Erythroblast (primary cell): ENCODE results near the gene TMEM88.
A peak's percentile ranks its signal among the peaks of the same experiment; 100 is the strongest.
"Not testable (repeated sequence)": the region's sequence is repeated elsewhere in the genome, so short reads cannot be mapped to it uniquely, and the experiment has no call there.

ENCODE experiments used
- DNase-seq, 2 experiments: peaks; one replicate each; lab custom pipeline; 2025; lab: John Stamatoyannopoulos, UW
- GATA1 ChIP-seq: IDR thresholded peaks from 2 replicates; pipeline ENCODE4 v1.6.1; 2011; ENCODE audit warnings: low read depth, mild to moderate bottlenecking, control low read depth, low read length, moderate library complexity
- POLR2A ChIP-seq: IDR thresholded peaks from 2 replicates; pipeline ENCODE4 v1.6.1; 2011; ENCODE audit warnings: mild to moderate bottlenecking, low read length

The TMEM88 gene

DNA sequence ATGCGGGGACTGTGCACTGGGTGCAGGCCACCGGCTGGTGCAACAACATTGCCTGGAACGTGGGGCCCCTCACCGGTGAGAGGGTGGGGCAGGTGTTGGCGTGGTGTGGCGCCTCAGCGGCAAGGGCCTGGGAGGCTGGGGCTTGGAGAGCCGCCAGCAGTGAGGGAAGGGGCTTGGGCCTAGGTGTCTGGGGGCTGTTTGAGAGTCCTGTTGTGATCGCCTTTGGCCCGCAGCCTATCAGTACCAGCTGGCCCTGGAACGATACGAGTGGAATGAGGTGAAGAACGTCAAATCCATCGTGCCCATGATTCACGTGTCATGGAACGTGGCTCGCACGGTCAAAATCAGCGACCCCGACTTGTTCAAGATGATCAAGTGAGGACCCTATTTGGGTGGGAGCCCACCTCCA lies 2.6 kb upstream of the TMEM88 start:
- TF ChIP-seq GATA1: no peak
- TF ChIP-seq POLR2A: no peak
- DNase-seq: peak in 1 of 2 experiments; percentile 49

DNA sequence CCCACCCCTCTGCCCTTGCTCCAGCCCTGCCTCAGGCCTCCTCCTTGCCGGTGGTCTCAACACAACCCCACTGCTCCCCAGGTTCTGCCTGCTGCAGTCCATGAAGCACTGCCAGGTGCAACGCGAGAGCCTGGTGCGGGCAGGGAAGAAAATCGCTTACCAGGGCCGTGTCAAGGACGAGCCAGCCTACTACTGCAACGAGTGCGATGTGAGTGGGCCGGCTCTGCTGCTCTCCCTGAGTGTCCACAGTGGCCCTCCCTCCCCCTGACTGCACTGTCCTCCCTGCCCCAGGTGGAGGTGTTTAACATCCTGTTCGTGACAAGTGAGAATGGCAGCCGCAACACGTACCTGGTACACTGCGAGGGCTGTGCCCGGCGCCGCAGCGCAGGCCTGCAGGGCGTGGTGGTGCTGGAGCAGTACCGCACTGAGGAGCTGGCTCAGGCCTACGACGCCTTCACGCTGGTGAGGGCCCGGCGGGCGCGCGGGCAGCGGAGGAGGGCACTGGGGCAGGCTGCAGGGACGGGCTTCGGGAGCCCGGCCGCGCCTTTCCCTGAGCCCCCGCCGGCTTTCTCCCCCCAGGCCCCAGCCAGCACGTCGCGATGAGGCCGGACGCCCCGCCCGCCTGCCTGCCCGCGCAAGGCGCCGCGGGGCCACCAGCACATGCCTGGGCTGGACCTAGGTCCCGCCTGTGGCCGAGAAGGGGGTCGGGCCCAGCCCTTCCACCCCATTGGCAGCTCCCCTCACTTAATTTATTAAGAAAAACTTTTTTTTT lies 1.8 kb upstream of the TMEM88 start:
- TF ChIP-seq GATA1 (no peak), POLR2A (no peak)
- no peak for DNase-seq

DNA sequence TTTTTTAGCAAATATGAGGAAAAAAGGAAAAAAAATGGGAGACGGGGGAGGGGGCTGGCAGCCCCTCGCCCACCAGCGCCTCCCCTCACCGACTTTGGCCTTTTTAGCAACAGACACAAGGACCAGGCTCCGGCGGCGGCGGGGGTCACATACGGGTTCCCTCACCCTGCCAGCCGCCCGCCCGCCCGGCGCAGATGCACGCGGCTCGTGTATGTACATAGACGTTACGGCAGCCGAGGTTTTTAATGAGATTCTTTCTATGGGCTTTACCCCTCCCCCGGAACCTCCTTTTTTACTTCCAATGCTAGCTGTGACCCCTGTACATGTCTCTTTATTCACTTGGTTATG lies 1.2 kb upstream of the TMEM88 start:
- no peak for DNase-seq
- no peak for TF ChIP-seq POLR2A
- no peak for TF ChIP-seq GATA1

DNA sequence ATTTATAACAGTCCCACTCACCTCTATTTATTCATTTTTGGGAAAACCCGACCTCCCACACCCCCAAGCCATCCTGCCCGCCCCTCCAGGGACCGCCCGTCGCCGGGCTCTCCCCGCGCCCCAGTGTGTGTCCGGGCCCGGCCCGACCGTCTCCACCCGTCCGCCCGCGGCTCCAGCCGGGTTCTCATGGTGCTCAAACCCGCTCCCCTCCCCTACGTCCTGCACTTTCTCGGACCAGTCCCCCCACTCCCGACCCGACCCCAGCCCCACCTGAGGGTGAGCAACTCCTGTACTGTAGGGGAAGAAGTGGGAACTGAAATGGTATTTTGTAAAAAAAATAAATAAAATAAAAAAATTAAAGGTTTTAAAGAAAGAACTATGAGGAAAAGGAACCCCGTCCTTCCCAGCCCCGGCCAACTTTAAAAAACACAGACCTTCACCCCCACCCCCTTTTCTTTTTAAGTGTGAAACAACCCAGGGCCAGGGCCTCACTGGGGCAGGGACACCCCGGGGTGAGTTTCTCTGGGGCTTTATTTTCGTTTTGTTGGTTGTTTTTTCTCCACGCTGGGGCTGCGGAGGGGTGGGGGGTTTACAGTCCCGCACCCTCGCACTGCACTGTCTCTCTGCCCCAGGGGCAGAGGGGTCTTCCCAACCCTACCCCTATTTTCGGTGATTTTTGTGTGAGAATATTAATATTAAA lies 638 bp upstream of the TMEM88 start:
- no peak for DNase-seq
- TF ChIP-seq GATA1: no peak
- no peak for TF ChIP-seq POLR2A

DNA sequence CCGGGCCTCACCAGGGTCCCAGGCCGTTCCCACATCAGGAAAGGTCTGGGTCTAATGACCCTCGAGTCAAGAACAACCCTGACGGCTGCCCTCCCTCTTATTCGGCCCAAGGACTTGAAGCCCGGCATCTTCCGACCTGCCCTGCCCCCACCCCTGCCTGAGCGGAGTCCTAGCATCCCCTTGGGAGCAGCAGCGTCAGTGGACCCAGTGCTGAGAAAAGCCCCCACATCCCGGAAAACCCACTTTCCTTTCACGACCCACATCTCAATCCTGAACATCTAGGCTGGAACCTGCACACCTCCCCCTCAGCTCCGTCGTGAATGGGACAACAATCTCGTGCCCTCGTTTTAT lies 769 bp downstream of the TMEM88 start:
- DNase-seq: no peak
- TF ChIP-seq POLR2A (no peak), GATA1 (no peak)

DNA sequence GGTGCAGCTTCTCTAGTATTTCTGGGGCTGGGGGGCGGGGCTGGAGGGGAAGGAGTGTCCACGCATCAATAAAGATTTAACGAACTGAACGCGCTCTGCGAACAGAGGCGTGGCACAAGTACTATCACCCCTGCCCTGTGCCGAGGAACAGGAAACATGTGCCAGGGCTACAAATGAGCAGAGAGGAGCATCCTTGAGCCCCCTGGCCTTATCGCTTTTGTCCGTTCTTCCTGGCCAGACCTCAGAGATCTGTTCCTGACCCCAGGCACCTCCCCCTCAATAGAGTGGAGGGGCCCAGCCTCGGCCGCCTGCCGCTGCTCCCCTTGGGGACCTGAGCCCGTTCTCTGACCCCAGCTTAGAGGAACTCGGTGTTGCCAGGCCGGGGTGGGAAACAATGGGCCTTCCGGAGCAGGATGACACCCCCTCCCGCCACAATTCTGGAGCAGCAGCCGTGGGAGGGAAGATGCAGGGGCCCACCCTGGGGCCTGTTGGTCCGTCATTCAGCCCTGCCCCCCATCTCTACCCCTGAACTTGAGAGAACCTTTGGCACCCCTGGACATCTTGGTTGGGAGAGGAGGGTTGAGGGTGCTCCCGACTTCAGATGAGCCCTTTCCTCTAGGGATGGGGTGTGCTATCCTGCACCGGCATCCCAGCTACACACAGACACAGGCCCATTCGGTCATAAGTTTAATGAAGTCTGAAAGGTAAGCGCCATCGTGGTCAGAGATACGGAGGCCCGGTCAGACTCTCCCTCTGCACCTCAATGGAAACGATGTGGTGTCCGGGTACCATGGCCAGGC lies 1.3 kb downstream of the TMEM88 start:
- no peak for TF ChIP-seq GATA1
- no peak for TF ChIP-seq POLR2A
- peak; percentile 72 to 77 for DNase-seq

DNA sequence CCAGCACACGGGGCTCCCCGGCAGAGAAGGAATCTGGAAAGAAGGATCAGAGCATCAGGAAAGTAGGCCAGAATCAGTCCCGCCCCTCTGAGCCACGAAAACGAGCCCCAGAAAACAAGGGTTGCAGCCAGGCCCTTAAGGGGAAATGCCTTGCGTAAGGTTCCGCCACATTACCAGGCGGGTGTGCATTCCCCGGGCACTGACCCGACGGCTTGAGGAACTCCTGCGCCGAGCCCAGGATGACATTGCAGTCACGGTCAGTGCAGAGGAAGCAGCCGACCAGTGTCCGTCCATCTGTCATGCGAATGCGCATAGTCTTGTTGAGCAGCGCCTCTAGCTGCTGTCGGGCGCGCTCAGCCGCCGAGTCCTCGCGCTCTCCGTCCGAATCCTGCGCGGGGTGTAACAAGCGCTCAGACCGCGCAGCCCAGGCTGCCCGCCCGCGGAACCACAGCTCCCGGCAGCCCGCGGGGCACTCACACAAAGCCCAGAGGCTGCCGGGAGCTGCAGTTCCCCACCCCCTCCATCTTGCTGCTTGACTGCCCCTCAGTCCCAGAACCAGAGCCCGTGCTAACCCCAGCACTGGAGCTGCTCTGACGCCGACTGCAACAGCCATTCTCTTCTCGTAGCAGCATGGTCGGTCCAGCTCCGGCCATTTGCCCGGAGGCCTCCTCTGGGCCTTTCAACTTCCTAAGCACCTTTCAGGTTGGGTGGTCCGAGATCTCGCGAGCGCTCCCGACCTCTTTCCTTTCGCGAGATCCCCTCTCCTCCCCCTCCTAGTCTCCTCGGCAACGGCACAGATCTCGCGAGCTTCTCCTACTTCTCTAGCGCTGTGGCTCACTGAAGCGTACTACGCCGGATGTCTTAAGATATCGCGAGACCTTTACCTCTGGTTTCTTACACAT lies 2.2 kb downstream of the TMEM88 start, which contains the start of gene NAA38:
TSS of gene NAA38 (minus strand) at position 749 of the 902 bp plus-strand sequence. CDS start at position 653, 96 bp downstream.
- peak; percentile 96 to 99 for DNase-seq
- TF ChIP-seq GATA1 (no peak), POLR2A (no peak)

DNA sequence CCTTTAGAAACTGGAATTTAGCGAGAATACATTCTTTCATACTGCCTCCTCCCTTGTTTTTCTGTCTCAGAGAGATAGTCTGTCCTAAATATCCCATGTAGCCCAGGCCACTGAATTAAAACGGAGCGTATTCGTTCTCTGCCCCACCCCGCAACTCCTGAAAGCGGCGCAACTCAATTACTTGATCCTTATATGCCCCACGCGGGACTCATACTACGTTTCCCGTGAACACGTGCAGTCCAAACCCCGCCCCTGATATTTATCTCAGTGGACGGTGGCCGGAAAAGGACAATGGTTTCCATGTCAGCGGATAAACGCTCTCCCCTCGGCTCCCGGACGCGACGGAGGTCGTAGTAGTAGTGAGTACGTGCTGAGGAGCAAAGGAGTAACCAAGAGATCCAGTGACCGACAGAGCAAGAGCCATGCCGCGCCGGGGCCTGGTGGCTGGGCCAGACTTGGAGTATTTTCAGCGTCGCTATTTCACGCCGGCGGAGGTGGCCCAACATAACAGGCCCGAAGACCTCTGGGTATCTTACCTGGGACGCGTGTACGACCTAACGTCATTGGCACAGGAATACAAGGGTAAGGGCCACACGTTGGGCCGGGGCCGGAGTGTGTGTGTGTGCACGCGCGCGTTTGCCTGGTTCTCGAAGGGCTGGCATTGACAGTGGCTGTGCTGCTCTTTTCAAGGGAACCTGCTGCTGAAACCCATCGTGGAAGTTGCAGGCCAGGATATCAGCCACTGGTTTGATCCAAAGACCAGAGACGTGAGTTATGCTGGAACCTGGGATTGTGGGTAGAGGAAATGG lies 3.1 kb downstream of the TMEM88 start, which contains the start of gene CYB5D1:
TSS of gene CYB5D1 (plus strand) at position 291 of the 809 bp plus-strand sequence. CDS start at position 423, 132 bp downstream.
- peak; percentile 95 to 96 for DNase-seq
- peak; percentile 73 for TF ChIP-seq GATA1
- peak; percentile 85 for TF ChIP-seq POLR2A

DNA sequence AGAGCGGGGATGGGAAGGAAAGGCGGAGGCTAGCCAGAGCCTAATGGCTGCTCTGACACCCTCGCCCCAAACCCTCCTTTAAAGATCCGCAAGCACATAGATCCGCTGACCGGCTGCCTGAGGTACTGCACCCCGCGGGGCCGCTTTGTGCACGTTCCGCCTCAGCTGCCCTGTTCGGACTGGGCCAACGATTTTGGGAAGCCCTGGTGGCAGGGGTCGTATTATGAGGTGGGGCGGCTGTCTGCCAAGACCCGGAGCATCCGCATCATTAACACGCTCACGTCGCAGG lies 3.6 kb downstream of the TMEM88 start:
- peak; percentile 64 to 66 for DNase-seq
- TF ChIP-seq POLR2A (no peak), GATA1 (no peak)

DNA sequence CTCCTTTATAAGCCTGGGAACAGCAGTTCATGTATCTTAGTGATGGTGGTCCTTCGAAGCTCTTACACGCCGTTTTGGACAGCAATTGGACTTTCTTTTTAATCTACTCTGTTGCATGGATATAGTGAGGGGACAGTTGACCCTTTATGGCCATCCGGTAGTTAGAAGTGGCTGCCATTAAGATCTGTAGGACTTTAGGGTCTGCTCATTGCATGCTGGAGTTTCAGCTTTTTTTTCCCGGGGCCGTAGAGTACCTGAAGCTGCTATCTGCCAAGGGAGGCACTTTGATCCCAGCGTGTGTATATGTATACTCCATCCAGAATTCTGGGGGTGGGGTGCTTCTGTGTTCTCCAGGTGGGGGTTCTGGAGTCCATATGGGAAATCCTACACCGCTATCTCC lies 4.2 kb downstream of the TMEM88 start:
- DNase-seq: no peak
- TF ChIP-seq POLR2A (no peak), GATA1 (no peak)

DNA sequence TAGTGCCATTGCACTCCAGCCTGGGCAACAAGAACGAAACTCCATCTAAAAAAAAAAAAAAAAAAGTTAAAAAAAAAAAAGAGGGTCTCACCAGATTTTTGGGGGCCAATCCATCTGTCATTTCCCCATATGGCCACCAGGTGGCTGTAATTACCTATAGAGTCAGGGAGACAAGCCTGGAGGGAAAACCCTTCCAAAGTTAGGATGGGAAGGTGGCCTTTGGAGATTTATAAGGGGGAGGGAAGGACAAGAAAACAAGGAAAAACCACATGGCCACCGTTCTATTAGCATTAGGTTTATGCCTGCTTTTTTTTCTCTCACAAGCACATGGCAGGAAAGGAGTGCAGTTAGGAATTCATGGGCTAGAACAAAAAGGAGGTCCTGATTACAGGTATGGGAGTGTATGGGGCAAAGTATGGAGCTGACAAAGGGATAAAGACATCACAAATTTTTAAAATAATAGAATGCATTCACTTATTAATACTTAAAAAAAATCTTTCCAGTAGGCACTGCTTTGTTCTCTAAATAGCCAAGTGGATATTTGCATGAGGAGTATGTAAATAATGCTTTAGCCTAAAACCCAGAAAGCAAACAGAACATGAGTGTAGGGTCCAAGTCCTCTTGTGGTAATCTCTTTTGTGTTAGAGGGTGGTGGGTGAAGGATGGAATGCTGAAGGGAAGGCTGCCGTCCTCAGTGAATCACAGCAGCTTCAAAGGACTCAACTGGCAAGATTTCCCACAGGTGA lies 8.0 kb downstream of the TMEM88 start:
- DNase-seq: peak; percentile 30 to 70
- TF ChIP-seq GATA1 (no peak), POLR2A (no peak)

DNA sequence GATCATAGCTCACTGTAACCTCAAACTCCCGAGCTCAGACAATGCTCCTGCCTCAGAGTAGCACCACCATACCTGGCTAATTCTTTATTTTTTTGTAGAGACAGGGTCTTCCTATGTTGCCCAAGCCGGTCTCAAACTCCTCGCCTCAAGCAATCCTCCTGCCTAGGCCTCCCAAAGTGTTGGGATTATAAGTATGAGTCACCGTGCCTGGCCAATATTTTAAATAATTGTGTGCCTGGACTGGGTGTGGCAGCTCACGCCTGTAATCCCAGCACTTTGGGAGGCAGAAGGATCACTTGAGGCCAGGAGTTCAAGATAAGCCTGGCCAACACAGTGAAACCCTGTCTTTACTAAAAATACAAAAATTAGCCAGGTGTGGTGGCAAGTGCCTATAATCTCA lies 9.5 kb downstream of the TMEM88 start:
- not testable (repeated sequence) for DNase-seq
